Cerebellar nuclear complex (tissue), 1 donor: ENCODE measurements around the gene TFF2.

Source experiments
- DNase-seq, 2 experiments: peaks; one replicate each; lab custom pipeline; 2025; lab: John Stamatoyannopoulos, UW

Gene TFF2, protein sequence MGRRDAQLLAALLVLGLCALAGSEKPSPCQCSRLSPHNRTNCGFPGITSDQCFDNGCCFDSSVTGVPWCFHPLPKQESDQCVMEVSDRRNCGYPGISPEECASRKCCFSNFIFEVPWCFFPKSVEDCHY

DNA sequence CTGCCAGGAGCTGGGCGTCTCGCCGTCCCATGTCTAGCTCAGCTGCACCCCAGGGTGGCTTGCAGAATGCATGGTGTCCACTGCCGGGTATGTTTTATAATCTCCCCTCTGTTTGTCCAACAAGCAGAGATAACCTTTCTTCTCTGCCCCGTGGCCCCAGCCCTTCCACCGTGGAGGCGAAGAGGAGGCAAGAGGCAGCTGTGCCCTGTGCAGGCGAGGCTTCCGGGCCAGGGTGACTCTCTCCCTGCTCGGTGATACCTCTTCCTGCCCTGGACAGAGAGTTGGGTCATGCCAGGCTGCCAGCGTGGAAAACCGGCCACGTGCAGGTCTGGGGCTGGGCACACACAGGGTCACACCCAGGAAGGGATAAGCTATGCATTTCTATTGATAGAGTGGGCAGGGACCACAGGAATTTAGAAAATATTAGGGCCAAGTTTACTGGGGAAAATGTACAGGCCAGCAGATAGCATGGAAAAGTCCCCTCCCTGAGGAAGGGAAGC is at the start of gene TFF2:
Gene TFF2, minus strand, starts transcription at position 68 of the 500 bp plus-strand sequence. Its CDS starts 37 bp downstream, at position 31.
- DNase-seq, result no peak

DNA sequence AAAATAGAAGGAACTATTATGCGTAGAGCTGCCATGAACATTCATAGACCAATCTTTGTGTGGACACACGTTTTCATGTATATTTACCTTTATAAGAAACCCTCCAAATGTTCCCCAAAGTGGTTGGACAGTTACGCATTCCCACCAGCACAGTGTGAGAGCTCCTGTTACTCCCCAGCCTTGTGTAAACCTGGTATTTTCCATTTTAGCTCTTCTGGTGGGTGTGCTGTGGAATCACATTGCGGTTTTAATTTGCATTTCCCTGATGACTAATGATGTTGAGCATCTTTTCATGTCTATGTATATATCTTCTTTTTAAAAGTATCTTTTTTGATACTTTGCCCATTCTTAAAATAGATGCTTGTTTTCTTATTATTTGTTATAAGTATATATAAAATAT is 49.7 kb upstream of the TFF2 start:
- DNase-seq, result no peak

DNA sequence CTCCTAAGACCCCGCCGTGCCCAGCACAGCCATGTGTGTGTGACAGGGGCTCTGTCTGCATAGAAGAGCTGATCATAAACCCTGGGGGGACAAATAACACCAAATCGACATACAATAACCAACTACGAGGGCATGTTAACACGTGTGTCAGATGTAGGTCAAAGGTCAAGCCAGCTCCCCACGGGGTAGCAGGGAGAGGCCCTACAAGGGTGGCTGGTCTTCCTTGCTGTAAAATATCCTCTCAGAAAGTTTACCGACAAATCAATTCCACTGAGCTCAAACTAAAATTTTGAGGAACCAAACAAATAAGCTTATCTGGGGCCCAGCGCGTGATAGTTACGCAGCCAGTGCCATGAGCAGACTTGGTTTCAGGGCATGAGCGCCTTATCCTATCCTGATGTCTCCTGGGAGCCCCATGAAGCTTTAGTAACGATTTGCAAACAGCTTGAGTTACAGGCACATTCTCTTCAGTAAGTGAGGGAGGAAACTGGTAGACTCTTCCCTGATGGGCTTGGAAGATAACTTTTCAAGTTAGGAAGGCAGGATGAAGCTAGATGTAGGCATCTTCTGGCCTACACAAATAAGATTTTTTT is 47.7 kb upstream of the TFF2 start:
- DNase-seq, result no peak

DNA sequence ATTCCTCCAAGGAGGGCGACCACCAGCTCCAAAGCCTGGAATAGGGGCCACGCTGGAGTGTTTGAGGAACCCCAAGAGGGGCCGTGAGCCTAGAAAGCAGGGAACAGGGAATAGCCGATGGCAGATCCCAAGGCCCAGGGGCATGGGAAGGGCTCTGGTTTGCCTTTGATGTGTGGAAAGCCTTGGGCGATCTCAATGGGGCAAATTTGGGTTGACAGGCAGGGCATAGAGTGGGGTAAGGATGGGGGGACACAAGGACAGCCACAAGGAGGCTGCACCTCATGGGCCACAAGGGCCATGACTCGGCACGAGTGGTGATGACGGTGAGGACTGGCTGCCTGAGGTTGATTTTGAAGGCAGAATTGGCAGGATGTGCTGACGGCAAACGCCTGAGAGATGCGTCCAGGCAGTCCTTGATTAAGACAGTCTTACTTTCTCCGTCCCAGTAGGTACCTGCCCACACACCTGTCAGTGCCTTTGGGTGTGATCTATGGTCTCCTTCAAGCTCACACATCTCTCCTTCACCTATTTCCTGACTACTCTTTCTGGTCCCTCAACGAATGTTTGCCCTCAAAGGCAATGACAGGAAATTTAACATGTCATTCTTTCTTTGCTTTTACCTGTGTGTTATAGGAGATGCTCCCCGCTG is 47.1 kb upstream of the TFF2 start:
- DNase-seq, result no peak

DNA sequence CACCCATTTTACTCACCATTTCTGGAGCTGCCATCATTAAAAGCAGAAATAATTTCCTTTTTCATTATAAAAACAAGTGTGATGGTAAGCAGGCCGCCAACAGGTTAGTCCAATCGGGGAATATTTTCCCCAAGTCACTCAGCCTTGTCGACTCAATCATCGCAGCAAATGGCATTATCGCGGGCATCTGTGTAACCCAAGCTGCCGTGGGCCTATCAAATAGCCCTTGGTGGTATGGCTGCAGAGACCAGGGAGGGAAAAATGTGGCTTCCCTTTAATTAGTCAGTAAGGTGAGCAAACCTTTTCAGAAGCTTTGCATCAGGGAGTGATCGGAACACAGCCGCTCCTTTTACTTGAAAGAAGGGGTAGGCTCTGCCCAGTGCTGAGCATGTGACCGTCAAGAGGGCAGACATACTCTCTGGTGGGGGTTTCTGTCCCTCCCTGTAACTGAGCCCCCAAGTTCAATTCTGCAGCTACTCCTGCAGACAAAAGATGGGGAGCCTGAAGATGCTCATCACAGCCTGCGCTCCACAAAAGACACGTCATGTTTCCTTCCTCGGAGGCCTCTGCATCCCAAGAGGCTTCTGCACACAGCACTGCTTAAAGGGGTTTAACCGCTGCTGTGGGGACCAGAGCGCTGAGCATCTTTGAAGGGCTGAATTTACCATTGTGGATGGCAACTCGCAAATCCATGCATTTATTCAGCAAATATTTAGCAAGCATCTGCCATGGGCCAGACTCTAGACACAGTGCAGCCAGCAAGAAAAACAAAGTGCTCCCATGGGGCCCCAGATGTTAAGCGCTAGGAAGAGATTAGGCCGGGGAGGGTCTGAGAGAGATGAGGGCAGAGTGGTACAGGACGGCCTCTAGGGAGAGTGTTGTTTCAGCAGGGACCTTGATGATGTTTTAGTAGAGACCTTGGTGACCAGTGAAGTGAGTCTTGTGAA is 46.3 kb upstream of the TFF2 start:
- DNase-seq, result no peak

DNA sequence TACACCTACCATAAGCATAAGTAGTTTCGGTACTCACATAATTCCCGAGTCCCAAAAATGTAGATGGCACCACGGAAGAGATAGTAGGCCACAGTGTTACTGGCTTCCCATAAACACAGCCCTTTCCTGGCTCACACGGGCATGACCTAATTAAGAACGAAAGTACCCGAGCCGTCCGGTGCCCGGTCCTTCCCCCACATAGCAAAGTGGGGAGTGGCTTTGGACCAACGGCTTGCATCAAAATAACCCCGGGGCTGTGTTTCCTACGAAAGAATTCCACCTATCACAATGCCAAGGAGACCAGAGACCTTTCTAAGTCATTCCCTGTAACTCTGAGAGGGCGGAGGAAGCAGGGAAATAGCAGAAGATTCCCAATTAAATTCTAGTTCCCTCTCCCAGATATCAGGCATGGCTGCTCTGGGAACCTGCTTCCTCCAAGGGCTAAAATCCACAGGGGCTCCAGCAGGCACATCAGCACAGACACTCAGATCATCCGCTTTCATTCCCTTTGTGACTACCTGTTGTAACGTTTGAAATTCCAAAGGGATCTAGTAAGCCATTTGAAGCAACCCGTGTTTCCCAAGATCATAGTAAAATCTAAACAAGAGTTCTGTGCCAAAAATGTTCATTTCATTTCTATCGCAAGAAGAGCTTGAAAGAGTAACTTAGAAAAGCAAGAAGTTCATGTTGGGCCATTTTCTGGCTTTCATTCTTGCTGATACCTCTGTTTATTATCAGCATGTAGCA is 45.3 kb upstream of the TFF2 start, which contains the start of gene TMPRSS3:
Gene TMPRSS3, minus strand, starts transcription at position 148 of the 747 bp plus-strand sequence. CDS start 635 bp downstream, outside the sequence.
- no peak for DNase-seq

DNA sequence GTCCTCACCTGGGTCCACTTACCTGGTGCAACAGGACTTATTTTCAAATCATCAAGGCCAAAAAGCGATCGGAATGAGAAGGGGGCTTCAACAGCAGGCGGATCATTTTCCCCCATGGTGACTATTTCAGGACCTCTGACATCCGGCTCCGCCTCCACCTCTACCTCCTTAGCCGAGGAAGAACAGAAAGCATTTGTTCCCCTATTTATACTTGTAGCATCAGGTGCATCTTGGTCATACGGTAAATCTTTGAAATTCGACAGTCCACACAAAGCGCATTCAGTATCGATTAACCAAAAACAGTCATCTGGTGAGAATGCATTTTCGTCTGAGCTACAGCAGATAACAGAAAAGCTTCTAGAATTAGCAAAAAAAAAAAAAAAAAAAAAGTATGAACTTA is 44.5 kb upstream of the TFF2 start:
- no peak for DNase-seq

DNA sequence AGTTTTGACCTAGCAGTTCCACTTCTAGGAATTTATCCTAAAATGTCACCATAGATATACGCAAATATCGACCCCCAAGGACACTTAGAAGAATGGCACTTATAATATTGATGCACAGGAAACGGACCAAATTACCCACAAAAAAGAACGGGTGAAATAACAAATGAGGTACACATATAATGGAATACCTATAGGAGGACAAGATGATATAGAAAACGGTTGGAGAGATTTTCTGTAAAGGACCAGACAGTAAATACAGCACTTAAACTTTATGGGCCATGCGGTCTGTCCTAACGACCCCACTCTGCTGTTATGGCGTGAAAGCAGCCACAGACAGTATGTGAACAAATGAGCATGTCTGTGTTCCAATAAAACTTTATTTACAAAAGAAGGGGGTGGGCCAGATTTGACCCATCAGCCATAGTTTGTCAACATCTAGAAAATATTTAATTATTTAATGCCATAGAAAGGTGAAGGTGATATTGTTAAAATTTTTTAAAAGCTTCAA is 42.7 kb upstream of the TFF2 start:
- DNase-seq, result no peak

DNA sequence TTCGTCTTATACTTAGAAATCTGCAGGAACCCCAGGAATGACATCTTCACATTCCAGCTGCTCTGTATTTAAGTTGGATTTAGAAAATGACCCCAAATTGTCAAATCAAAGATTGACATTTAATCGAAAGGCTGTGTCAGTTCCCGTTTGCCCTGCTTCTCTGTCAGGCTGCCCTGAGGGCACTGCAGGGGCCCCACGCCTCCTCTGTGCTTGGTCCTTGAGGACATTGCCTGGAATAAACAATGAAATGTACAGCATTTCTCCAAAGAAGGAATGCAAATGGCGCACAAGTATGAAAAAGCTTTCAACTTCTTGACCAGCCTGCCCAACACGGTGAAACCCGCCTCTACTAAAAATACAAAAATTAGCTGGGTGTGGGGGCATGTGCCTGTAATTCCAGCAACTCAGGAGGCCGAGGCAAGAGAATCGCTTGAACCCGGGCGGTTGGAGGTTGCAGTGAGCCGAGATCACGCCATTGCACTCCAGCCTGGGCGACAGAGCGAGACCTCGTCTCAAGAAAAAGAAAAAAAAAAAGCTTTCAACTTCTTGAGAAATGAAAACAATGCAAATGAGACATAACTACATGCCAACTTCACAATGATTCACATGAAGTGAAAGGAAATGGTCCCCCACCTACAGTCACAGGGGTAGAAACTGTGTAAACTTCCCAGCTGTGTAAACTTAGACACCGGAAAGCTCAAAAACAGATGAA is 42.1 kb upstream of the TFF2 start:
- no peak for DNase-seq

DNA sequence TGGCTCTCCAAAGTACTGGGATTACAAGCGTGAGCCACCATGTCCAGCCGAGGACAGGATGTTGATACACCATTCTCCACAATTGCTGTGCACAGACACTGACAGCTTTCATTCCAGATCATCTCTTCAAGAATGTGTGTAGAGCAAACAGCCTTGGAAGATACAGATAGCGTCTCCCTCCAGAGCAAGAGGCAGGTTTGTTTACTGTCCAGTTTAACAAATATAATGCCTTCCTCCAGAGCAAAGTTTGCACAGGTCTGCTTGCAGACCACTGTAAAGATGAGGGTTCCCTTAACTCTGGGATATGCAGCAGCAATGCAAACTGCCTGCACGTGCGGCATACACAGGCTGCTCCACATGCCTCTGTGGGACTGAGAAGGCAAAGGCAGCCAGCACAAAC is 40.5 kb upstream of the TFF2 start:
- DNase-seq, result no peak

DNA sequence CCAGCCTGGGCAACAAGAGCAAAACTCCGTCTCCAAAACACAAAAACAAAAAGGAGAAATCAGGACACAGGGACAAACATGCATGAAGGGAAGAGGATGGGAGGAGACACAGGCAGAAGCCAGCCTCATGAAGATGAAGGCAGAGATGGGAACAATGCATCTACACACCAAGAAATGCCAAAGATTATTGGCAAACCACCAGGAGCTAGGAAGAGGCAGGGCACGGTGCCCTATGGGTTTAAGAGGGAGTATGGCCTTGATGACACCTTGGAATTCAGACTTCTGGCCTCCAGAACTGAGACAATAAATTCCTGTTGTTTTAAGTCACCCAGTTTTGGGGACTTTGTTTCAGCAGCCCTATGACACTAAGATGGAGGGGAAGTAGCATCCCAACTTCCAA is 39.9 kb upstream of the TFF2 start:
- DNase-seq, result no peak

DNA sequence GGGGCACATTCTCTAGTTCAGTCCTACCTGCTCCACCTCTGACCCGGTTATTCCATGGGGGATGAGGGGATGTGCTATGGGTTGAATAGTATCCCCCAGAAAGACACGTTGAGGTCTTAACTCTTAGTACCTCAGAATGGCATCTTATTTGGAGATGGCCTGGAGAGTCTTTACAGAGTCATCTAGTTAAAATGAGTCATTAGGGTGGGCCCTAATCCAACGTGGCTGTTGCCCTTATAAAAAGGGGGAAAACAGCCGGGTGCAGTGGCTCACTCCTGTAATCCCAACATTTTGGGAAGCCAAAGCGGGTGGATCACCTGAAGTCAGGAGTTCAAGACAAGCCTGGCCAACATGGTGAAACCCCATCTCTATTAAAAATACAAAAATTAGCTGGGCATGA is 39.4 kb upstream of the TFF2 start:
- no peak for DNase-seq

DNA sequence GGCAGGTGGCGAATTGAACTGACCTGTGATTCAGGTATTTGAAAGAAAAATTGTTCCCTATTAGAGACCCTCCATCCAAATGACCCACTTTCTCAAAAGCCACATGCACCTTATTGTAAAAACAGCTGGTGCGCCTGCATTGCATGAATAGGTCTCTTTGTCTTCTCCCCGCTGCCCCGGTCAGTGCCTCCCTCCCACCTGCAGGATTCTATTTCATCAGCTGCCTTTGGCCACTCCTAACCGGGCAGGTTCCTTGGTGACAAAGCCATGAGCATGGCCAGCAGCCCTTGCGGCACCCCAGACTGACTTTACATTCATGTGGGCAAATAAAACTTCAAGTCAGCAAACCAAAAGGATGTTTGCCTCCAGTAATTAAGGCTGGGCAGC is 38.6 kb upstream of the TFF2 start:
- DNase-seq, result no peak

DNA sequence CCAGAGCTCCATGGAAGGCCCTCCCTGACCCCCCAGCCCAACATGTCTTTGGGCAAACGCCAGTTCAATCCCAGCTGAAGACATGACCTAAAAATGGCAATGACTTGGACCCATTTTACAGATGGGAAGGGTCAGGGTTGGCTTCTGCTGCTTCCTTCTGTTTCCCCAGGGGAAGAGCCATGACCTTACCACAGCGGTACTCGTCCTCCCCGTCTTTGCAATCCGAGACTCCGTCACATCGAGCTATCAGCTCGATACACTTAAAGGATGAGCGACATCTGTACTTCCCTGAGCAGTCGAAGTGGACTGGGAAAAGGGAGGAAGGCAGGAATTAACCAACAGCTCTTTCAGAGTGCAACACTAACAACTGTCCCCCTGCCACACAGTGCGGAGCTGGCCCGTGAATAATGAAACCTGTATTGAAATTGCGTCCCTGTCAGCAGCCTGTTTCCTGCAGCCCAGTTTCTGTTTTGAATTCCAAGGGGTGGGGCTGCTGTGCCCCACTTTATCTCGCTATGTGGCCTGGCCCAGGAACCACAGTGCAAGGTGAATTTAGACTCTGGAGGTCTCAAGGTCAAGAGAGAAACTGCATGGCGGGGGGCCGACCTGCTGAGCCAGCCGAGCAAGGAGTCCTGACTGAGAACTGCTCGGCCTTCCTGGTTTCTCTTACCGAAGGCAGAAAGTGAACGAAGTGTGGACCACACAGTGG is 38.1 kb upstream of the TFF2 start:
- no peak for DNase-seq

DNA sequence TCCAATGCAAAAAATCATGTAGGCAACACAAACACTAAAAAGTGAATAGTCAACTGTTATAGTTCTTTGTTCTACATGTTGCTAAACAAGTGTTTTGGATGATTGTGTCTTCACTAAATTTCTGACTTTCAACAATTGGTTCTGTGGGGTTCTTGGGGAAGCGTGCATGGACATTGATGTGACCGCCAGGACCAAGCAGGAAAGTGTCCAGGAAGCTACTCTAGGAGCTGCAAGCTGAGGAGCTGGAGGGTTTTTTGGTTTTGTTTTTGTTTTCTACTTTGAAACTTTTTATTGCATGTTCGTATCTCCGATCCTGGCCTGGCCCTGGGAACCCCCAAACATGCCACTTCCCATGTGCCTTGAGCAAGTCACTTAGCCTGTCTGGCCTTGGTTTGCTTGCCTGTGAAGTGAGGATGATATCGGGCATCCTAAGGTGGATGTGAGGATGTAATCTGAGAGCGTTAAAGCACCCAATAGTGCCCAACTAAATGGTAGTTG is 37.1 kb upstream of the TFF2 start:
- no peak for DNase-seq

DNA sequence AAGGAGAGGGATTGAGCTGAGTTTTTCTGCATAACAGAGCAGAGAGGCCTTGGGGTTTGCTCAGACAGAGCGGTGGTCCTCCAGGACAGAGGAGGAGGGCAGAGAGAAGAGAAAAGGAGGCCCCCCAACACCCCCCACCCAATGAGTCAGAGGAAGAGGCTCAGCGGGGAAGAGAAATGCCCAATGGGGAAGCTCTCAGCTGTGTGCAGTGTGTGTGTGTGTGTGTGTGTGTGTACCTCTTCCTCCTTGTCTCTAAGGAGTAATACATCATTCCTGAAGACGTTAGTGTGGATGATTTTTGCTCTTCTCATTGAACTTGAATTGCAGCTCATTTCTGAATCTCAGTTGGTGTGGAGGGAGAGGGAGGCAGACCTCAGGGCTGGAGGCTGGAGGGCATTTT is 36.4 kb upstream of the TFF2 start:
- no peak for DNase-seq

DNA sequence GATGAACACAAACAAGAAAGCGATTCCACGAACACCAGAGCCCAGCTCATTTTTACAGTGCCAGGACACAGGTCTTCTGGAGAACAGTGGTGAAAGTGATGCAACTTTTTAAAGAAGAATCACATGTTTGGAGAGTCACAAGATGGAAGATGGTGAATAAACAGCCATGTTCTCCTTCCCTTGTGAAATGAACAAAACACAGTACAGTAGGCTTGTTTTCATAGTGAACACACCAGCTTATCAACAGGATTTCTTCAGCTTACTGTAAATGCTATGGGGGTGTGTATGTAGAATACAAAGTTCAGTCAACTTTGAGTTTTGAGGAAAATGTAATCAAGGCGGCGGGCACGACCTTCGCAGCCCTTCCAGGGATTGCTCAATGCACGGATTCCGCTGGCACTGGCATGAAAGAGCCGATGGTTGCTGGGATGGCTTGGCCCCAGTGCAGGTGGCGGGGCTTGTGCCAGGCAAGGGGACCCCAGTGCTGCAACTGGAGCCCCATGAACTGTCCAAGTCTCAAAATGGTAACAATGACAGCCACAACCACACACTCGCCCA is 35.3 kb upstream of the TFF2 start:
- DNase-seq, result no peak

DNA sequence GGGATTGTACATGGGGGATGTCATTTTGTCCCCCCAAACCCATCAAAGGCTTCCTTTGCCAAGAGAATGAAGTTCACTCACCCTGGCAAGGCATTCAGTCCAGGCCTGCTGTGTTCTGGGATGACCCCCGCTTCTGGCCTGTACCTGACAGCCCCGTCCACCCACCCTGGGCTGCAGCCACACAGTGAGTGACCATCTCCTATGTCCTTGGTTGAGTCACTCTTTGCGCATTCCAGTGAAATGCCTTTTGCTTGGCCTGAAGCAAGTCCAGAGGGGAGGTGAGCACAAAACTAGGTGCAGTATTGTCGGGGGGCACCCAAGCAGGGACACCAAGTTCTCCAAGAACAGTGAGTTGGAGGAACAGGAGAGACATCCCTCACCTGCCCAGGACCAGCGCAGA is 34.8 kb upstream of the TFF2 start:
- no peak for DNase-seq

DNA sequence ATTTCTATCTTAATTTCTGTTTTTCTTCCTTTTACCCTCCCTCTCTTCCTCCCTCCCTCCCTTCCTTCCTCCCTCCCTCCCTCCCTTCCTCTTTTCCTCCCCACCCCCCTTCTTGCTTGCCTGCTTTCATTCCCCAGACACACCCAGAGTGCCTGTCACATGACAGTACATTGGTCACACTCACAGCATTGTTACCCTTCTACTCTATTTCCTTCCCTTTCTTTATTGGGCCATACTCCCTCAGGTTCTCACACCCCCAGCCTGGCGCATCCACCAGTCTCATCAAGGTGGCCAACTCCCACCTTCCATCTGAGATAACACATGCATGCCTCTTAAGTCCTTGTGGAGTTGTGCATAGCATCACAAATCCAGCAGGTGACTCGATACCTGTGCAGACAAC is 34.2 kb upstream of the TFF2 start:
- DNase-seq, result no peak
